Fibroblast of skin of scalp (primary cell): ENCODE measurements around the gene PGGHG.
A peak's percentile ranks its signal among the peaks of the same experiment; 100 is the strongest.

Experiments used
- DNase-seq: peaks from one replicate; pipeline ENCODE4 v3.0.0-alpha.2; 2013

The PGGHG gene

GRCh38 chr11:269146-269890, 19.6 kb upstream of the PGGHG start:
- peak; percentile 12 for DNase-seq

GRCh38 chr11:270451-271318, 18.2 kb upstream of the PGGHG start:
- DNase-seq, result no peak

DNA sequence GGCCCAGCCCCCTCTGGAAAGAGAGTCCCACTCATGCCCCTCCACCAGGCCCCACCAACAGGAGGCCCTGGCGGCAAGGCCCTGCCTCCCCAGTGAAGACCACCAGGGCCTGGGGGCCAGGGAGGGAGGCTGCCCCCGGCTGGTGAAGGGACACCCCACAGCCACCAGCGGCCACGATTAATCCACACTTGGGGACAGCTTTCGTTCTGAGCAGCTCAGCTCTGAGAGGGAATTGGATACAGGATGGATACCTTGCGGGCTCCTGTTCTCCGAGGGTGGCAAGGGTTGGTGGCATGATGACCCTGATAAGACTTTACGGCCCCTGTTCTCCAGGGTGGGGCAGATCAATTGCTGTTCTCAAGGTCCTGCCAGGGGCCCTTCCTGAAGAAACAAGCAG, 17.6 kb upstream of the PGGHG start:
- DNase-seq, result no peak

DNA sequence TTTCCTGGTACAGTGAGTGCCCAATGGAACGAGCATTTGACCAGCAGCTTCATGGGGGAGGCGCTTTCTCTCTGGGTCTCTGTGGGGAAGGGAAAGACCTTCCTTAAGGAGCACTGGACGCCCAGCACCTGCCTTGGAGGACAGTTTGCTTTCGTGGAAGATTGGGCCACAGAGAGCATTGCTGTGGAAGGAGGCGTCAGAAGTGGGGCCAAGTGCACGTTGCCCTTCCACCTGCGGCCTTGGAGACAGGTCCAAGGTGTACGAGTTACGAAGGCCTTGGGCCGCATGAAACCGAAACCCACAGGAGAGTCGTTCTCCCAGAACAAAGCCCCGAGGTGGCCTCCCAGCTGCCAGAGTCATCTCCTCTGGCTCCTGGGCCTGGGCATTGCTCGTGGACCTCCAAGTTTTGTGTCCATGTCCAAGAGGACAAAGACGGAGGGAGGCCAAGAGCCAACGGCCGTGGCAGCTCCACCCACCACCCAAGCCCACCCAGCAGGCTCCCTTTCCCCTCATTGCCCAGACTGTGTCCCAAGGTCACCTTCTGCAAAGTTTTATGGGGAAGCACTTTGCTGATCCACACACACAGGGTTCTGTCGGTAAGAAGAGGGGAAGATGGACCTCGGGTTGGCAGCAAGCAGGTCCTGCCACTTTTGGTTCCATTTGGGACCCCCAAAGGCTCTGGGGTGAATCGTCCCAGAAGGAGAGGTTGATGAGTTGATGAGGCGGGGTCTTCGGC, 16.6 kb upstream of the PGGHG start:
- no peak for DNase-seq

GRCh38 chr11:272931-273198, 16.1 kb upstream of the PGGHG start:
- no peak for DNase-seq

- no peak for DNase-seq
Observed at GRCh38 chr11:276219-276618, 12.7 kb upstream of the PGGHG start.

- no peak for DNase-seq
Observed at GRCh38 chr11:278001-278951, 10.7 kb upstream of the PGGHG start, which contains the start of gene NLRP6. Gene NLRP6, plus strand, starts transcription at chr11:278407. Its CDS starts 163 bp downstream, at chr11:278570.

DNA sequence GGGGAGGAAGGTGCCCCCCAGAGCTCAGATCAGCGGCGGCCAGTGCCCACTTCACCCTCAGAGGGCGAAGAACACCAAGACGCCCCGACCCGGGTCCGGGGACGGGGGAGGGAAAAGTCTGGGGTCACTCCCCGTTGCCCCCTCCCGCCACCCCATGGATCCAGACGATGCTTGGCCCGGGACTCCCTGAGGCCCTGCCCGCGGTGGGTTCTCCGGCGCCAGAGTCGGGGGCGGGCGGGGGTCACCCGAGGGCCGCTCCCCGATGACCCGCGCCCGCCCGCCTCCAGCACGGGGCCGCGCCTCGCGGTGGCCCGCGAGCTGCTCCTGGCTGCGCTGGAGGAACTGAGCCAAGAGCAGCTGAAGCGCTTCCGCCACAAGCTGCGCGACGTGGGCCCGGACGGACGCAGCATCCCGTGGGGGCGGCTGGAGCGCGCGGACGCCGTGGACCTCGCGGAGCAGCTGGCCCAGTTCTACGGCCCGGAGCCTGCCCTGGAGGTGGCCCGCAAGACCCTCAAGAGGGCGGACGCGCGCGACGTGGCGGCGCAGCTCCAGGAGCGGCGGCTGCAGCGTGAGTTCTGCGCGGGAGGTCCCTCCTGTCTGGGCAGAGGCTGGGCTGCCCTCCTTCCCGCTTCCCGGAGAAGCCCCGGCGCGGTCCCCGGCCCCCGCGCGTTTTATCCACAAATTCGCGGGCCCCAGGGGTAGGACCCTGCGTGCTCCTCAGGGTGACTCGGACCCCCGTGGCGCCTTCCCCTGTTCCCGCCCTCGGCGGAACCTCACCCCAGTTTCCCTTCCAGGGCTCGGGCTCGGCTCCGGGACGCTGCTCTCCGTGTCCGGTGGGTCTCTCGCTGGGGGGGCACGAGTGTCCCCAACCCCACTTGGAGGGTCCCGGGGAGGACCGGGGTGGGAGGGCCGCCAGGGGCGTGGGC, 9.6 kb upstream of the PGGHG start:
- no peak for DNase-seq

- DNase-seq, result peak; percentile 17
Observed at GRCh38 chr11:279966-280705, 8.8 kb upstream of the PGGHG start.

- no peak for DNase-seq
Observed at GRCh38 chr11:280706-281485, 8.0 kb upstream of the PGGHG start.

- no peak for DNase-seq
Observed at GRCh38 chr11:281486-282161, 7.3 kb upstream of the PGGHG start.

DNA sequence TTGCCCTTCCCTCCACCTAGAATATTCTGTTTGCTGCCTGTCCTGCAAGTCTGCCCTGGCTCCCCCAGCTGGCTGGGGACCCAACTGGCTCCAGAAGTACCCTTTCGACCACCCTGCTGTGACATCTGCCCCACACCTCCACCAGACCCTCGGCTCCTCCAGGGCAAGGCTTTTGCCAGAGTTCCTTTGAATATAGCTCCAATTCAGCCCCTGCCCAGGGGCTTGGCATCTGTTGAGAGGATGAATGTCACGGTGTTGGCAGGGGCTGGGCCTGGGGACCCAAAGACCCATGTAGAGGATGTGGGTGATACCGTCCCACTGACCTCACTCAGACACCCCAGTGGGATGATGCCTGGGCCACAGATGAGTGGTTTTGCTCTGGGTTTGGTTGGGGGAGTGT, 6.8 kb upstream of the PGGHG start:
- no peak for DNase-seq

DNA sequence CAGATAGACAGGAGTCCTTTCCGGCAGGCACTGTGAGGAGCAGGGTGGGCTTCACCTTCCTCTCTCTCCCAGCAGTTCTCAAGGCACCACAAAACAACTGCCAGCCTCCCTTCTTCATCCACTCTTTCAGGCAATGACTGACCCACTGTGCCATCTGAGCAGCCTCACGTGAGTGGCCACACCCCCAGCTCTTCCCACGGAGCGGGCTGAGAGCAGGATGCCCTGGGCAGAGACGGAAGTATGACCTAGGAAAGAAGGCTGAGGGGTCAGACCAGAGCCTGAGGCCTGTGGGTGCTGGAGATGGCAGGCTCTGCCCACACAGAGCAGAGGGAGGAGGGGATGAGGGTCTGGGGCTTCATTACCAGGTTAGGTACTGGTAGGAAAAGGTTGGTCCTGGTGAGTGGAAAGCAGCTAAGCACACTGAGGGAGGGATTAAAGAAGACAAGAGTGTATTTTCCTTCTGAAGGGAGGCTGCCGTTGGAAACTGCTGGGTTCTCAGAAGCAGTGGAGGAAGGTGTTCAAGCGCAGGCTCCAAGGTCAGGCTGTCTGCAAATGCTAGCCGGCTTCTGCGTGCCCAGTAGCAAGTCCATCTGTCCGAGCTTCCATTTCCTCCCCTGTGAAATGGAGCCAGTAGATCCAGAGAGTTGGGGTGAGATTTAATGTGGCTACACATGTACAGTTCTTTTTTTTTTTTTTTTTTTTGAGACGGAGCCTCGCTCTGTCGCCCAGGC, 6.1 kb upstream of the PGGHG start:
- DNase-seq, result no peak

GRCh38 chr11:283405-284104, 5.4 kb upstream of the PGGHG start:
- DNase-seq, result no peak

- no peak for DNase-seq
Observed at GRCh38 chr11:284105-285020, 4.6 kb upstream of the PGGHG start.
